HG03039 (cell line): Measurements from ENCODE around the gene REPIN1.
A peak's percentile ranks its signal among the peaks of the same experiment; 100 is the strongest.

Experiments used
- ATAC-seq: cut with Tn5 transposase; IDR thresholded peaks from one replicate; pipeline ENCODE4 v1.9.1; 2021; ENCODE audit warnings: mild to moderate bottlenecking, moderate library complexity; ENCODE audit not compliant: unreplicated experiment

The REPIN1 gene

DNA sequence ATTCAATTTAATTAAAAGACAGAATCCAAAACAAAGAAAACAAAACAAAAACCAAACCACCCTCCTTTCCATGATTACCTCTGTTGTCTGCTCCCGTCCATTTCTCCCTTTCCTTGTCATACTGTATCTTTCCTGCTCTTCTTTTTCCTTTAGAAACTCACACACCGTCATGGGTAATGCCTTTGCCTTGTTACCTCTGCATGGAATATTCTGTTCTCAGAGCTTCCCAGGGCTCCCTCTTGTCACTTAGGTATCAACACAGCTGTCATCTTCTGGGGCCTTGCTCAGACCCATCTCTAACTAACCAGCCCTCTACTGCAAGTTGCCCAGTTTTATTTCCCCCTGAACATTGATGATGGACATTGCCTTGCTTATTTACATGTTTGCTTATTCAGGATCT, 51.6 kb downstream of the REPIN1 start:
- no peak for ATAC-seq

DNA sequence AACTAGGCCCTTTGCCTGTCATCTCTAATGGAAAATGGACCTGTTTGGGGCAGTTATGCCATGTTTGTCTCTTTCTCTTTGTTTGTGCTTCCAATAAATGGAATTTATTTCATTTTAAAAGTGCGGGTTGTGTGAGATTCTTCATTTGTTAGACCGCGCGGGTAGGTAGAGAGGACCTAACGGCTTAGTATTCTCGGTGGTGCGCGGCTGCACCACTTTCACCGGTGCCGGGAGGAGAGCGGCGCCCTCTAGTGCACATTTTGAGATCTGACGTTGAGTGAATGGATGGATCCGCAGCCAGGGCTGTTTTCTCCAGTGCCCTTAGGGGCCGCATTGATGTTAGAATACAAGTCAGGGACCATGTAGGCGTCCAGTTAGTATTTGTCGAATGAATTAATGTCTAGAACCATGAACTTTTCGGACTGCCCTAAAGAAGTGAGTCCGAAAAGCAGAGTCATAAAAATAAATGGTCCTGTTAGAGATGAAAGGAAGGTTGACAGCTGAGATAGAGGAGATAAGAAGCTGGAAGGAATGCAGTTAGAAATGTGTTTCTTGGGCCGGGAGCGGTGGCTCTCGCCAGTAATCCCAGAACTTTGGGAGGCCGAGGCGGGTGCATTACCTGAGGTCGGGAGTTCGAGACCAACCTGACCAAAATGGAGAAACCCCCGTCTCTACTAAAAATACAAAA, 52.5 kb downstream of the REPIN1 start:
- ATAC-seq = peak; percentile 67

DNA sequence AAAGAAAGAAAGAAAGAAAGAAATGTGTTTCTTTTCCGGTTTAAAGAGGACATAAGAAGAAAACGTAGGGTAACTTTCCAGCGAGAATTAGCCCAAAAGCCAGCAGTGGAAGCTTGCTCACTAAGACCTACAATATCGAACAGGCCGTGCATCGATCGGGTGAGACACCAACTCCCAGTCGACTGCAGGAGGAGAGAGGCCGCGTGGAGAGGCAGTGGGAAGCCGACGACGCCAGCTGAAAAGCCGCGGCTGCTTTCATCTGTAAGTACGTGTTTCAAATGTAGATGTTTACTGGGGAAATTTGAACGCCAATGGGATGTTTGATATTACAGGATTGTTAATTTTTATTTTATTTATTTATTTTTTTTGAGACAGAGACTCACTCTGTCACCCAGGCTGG, 53.2 kb downstream of the REPIN1 start:
- ATAC-seq = no peak
